Activated B cell treated with CpG ODN at 0.5 μM for 24 hours (primary cell): Measurements from ENCODE around the gene GABBR2. TPM values are rescaled to one million over a fixed set of nuclear protein-coding genes. Genes with fewer than 3 reads are reported as not detected.

Experiments used
- ATAC-seq: fragments of 200-7000 bp; cut with Tn5 transposase; one replicate; pipeline ENCODE4 v1.10.0; 2021; ENCODE audit warnings: low read depth, mild to moderate bottlenecking, moderate library complexity
- CTCF ChIA-PET: fragments of 350-600 bp; sonication (Branson Sonifier 250); formaldehyde crosslinking; loops from one replicate; lab custom pipeline; 2021; ENCODE audit warnings: antibody characterized with exemption; lab: Charles Lee
- POLR2A ChIA-PET: fragments of 350-600 bp; sonication (Branson Sonifier 250); formaldehyde crosslinking; loops from one replicate; lab custom pipeline; 2021; ENCODE audit warnings: antibody characterized with exemption; lab: Charles Lee
- DNase-seq: peaks from one replicate; pipeline ENCODE4 v3.0.0; 2022
- H3K27ac Mint-ChIP-seq: one replicate; pipeline ENCODE4 v1.8.0; 2020; ENCODE audit warnings: mixed read lengths
- H3K27me3 Mint-ChIP-seq: one replicate; pipeline ENCODE4 v1.8.0; 2021; ENCODE audit warnings: mixed read lengths
- H3K36me3 Mint-ChIP-seq: one replicate; pipeline ENCODE4 v1.8.0; 2021; ENCODE audit warnings: low read depth, mixed read lengths
- H3K4me1 Mint-ChIP-seq: one replicate; pipeline ENCODE4 v1.8.0; 2021; ENCODE audit warnings: mixed read lengths
- H3K4me3 Mint-ChIP-seq: one replicate; pipeline ENCODE4 v1.8.0; 2020; ENCODE audit warnings: mild to moderate bottlenecking, mixed read lengths
- H3K9me3 Mint-ChIP-seq: one replicate; pipeline ENCODE4 v1.8.0; 2020; ENCODE audit warnings: mixed read lengths
- intact Hi-C: fragments of 100-400 bp; cut with micrococcal nuclease; formaldehyde crosslinking; loops from one replicate; pipeline ENCODE4 v1.15.1; 2024
- total RNA-seq: library from RNA; stranded (reverse); gene quantifications from 2 replicates; pipeline ENCODE4 v1.2.3, GENCODE V29; 2022
- TF ChIP-seq, protein P1 (sequence below): fragments of 200-600 bp; IDR thresholded peaks from one replicate; pipeline ENCODE4 v1.8.0; 2022; ENCODE audit warnings: antibody characterized with exemption, mild to moderate bottlenecking

GABBR2 gene
- total RNA-seq, 1 donor from 2014 or later: not detected

DNA sequence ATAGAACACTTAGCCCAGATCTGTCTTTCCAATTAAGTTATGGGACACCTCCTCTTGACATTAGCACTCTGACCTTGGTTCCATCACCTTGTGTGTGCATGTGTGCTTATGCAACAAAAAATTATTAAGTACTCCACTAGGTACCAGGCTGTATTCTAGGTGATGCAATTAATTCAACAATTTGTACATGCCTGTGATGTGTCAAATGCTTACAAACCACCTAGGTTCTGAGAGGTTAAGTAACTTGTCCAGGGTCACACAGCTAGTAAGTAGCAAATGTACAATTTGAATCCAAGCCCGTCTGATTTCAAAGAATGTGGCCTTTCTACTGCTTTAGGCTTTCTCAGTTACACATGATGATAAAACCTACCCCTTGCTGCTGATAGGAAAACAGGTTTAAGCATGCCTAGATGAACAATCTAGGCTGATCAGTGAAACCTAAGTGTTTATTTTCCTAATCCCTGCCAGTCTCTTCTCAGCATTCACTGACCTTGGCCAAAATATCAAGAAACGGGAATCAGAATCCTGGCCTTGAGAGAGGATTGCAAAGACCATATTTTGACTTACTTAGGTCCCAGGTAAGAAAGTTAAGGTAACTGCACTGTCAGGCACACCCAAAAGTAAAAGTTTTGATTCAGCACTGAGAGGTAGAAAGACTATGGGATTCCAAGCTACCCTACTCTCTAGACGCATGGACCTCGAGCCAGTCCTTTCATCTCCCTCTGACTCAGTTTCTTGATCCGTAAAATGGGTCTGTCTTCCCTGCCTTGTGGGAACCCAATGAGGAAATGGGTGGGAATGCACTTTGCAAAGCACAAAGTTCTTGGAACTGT lies 454.3 kb downstream of the GABBR2 start:
- peak overlapping the region; percentile 98 for H3K4me3 Mint-ChIP-seq
- H3K27ac Mint-ChIP-seq: peak overlapping the region; percentile 46
- TF ChIP-seq, protein P1, sequence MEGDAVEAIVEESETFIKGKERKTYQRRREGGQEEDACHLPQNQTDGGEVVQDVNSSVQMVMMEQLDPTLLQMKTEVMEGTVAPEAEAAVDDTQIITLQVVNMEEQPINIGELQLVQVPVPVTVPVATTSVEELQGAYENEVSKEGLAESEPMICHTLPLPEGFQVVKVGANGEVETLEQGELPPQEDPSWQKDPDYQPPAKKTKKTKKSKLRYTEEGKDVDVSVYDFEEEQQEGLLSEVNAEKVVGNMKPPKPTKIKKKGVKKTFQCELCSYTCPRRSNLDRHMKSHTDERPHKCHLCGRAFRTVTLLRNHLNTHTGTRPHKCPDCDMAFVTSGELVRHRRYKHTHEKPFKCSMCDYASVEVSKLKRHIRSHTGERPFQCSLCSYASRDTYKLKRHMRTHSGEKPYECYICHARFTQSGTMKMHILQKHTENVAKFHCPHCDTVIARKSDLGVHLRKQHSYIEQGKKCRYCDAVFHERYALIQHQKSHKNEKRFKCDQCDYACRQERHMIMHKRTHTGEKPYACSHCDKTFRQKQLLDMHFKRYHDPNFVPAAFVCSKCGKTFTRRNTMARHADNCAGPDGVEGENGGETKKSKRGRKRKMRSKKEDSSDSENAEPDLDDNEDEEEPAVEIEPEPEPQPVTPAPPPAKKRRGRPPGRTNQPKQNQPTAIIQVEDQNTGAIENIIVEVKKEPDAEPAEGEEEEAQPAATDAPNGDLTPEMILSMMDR: no peak
- DNase-seq (no peak), ATAC-seq (no peak)
- CTCF ChIA-PET: interaction anchor here (1.0 to 3.0 kb wide), 3 partner anchors 10 to 331 kb away, joined by 3 to 16 read pairs (median 7); partner anchors contain the start of gene TRMO
- no peaks in the 10 kb centered on the region for H3K27me3 Mint-ChIP-seq
- intact Hi-C loops: loop anchor here (1.0 to 5.0 kb wide), 9 partner anchors 62 to 1837 kb away; partner anchors contain the start of genes ANP32B, CORO2A, NANS and NCBP1
- H3K36me3 Mint-ChIP-seq: peaks cover 8% of the 10 kb centered on the region
- H3K9me3 Mint-ChIP-seq: no peaks in the 10 kb centered on the region
- POLR2A ChIA-PET: interaction anchor here (0.6 to 3.3 kb wide), 7 partner anchors 33 to 388 kb away, joined by 3 to 47 read pairs (median 8); partner anchors contain the start of genes ANP32B, NANS and TRMO
- peaks cover 13% of the 10 kb centered on the region for H3K4me1 Mint-ChIP-seq

DNA sequence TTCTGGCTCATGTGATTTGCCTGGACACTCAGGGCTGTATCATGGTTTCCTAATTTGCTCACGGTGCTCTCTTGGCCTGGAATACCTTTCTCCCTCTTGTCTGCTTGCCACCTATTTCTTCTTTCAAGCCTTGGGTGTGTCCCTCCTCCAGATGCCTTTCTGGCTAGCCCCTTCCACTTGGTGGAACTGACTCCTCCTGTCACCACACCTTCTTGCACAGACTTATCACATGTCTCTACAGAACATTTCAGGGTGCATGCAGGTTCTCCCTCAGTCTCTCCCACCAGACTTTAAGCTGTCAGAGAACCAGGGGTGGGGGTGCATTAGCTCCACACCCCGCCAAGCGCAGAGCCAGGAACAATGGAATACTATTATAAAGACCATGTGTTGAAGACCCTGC lies 455.2 kb downstream of the GABBR2 start:
- intact Hi-C loops: no loop called here
- no peak for DNase-seq
- no peaks in the 10 kb centered on the region for H3K9me3 Mint-ChIP-seq
- H3K27me3 Mint-ChIP-seq: no peaks in the 10 kb centered on the region
- H3K4me1 Mint-ChIP-seq: peaks cover 19% of the 10 kb centered on the region
- no peak overlapping the region for H3K4me3 Mint-ChIP-seq
- POLR2A ChIA-PET: no interaction called here
- TF ChIP-seq, protein P1: no peak
- no peak for ATAC-seq
- CTCF ChIA-PET: interaction anchor here (1.0 kb wide), 1 partner anchor 10 kb away, joined by 3 read pairs; no protein-coding TSS in a partner anchor
- H3K27ac Mint-ChIP-seq: no peak overlapping the region
- H3K36me3 Mint-ChIP-seq: peaks cover 8% of the 10 kb centered on the region

DNA sequence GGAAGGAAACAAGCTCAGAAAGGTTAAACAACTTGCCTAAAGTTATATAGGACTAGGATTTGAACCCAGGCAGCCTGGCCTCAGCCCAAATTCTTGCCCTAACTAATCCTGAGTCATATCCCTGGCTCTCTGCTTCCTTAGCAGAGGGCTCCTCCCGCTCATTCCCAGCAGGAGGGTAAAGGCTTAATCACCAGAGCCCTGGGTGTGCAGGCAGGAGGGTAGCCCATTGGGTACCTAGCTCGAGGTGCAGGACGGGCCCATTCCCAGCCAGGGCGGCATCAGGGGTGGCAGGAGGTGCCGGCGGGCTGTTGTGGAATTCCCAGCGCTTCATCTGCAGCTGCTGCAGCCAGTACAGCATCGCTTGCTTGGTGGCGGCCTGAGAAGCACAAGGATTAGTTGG lies 457.2 kb downstream of the GABBR2 start:
- TF ChIP-seq, protein P1: no peak
- no peak overlapping the region for H3K27ac Mint-ChIP-seq
- H3K9me3 Mint-ChIP-seq: no peaks in the 10 kb centered on the region
- no peaks in the 10 kb centered on the region for H3K27me3 Mint-ChIP-seq
- DNase-seq (no peak), ATAC-seq (no peak)
- POLR2A ChIA-PET: no interaction called here
- intact Hi-C loops: no loop called here
- H3K4me3 Mint-ChIP-seq: no peak overlapping the region
- peaks cover 5% of the 10 kb centered on the region for H3K36me3 Mint-ChIP-seq
- peaks cover 20% of the 10 kb centered on the region for H3K4me1 Mint-ChIP-seq
- CTCF ChIA-PET: no interaction called here

DNA sequence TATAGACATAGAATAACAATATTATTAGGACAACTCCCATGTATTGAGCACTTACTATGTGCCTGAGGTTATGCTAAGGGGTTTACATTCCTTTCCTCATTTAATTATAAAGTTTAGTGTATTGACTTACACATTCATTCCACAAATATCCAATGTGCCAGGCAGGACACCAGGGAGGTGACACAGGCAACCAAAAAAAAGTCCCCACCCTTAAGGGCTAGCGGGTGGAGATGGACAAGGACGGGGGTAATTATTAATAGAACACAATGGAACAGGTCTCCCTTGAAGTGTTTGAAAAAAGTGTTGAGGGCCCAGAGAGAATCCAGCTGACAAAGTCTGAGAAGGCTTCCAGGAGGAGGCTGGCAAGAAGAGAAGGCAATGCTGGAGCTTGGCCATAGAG lies 459.0 kb downstream of the GABBR2 start:
- no peaks in the 10 kb centered on the region for H3K9me3 Mint-ChIP-seq
- no peak overlapping the region for H3K27ac Mint-ChIP-seq
- TF ChIP-seq, protein P1: no peak
- POLR2A ChIA-PET: no interaction called here
- H3K4me1 Mint-ChIP-seq: peaks cover 15% of the 10 kb centered on the region
- CTCF ChIA-PET: no interaction called here
- no peaks in the 10 kb centered on the region for H3K27me3 Mint-ChIP-seq
- H3K4me3 Mint-ChIP-seq: no peak overlapping the region
- ATAC-seq: no peak
- H3K36me3 Mint-ChIP-seq: no peaks in the 10 kb centered on the region
- intact Hi-C loops: no loop called here
- no peak for DNase-seq

DNA sequence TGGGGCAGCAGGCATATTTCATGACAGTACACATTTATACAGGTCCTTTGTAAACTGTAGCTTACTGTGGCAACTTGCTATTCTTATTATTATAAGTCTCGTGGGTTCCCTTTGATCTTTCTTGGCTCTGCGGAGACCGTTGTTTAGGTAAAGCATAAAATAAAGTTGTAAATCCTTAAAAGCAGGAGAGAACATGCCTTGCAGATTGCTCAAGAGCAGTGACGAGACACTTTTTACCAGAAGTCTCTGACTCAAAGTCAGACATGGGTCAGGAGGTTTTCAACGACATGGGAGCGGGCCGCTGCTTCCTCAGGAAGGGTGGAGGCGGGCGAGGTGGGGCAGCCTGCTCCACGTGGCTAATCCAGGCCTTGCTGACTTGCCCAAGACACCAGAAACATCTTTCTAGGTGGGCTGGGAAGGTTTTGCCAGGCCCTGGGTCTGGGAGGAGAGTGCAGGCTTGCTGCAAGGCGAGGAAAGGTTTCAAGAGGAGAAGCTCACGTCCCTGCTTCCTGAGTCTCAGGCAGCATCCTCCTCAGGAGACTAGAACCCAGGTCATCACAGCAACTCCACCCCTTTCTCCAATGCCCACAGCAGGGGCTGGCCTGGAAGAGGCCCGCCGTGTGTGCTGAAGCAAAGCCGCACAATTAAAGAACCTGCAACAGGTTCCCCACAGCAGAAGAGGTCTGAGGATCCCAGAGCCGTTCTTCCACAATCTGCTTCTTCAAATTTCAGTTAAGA lies 459.8 kb downstream of the GABBR2 start:
- DNase-seq (no peak), ATAC-seq (no peak)
- TF ChIP-seq, protein P1: no peak
- H3K4me3 Mint-ChIP-seq: no peak overlapping the region
- H3K27ac Mint-ChIP-seq: no peak overlapping the region
- peaks cover 12% of the 10 kb centered on the region for H3K4me1 Mint-ChIP-seq
- POLR2A ChIA-PET: no interaction called here
- no peaks in the 10 kb centered on the region for H3K36me3 Mint-ChIP-seq
- CTCF ChIA-PET: no interaction called here
- H3K9me3 Mint-ChIP-seq: no peaks in the 10 kb centered on the region
- intact Hi-C loops: no loop called here
- H3K27me3 Mint-ChIP-seq: no peaks in the 10 kb centered on the region
